ENCODE measurements around the gene TNS1. TPM values are rescaled to one million over a fixed set of nuclear protein-coding genes. Genes with fewer than 3 reads are reported as not detected.

Gene TNS1
- total RNA-seq, 4 donors from 2014 or later: 461 to 648 (median 565) TPM

DNA sequence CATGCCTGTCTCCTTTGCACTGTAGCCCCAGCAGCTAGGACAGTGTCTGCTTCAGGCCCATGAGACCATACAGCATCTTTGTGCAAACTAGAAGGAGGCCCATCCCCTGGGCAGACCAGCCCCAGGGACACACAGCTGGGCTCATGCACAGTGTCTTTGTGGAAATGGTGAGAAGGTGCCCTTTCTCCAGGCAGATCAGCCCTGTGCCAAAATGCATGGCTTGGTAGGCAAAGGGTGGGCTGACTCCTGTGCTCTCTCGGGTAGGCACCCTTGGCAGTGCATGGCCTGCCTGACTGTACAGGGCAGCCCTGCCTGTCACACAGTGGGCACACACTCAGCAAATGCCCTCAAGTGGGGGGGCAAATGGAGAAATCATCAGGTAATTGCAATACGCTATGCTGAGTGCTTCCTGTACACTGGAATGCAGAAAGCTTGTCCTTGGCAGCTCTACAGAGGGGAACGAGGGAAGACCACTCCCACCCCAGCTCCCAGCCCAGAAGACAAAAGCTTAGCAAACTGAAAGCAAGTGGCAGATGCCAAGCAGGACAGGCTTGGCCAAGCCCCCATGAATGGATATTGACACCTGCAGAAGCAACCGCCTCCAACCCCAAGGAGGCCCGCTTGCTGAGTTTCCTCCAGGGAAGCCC lies 21.6 kb downstream of the TNS1 start:
- H3K27ac ChIP-seq: peak overlapping the region in 2 of 4 donors; percentile 74 to 88
- no peak overlapping the region for H3K4me3 ChIP-seq
- H3K36me3 ChIP-seq: peaks cover 0 to 5% (median 0%) of the 10 kb centered on the region in 3 donors
- WGBS, 2 donors: 51 to 81% methylated on average over 5 of the region's 5 CpGs
- peaks cover 0 to 46% (median 16%) of the 10 kb centered on the region in 4 donors for H3K4me1 ChIP-seq
- peaks cover 0 to 4% of the 10 kb centered on the region in 2 donors for H3K27me3 ChIP-seq
- TF ChIP-seq POLR2A (IDR thresholded peaks at IDR 0.05): no peak
- peak in 1 of 2 donors; percentile 18 for TF ChIP-seq EP300 (IDR thresholded peaks at IDR 0.05)
- no peaks in the 10 kb centered on the region for H3K9me3 ChIP-seq
- no peak for DNase-seq (ENCODE audit: low spot score in 2 of 2)

DNA sequence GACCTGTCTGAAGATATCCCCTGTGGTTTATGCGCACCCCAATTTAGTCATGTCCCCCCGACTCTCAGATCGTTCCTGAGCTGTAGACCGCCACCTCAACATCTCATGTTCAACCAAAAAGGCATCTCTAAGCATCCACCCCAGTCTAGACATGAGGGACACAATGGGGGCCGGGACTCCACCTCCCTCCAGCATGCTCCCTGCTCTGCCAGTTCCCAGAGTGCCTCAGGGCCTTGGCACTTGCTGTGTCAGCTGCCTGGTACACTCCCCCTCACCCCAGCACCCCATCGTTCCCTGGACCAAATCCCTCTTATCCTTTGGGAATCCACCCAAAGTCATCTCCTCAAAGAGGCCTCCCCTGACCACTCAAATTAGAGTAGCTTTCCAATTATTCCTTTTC lies 22.2 kb downstream of the TNS1 start:
- Histone ChIP-seq H3K27ac (peak overlapping the region in 2 of 4 donors; percentile 74 to 88), H3K27me3 (peaks cover 0 to 4% of the 10 kb centered on the region in 2 donors), H3K4me3 (no peak overlapping the region), H3K4me1 (peaks cover 0 to 51% (median 16%) of the 10 kb centered on the region in 4 donors), H3K9me3 (no peaks in the 10 kb centered on the region), H3K36me3 (peaks cover 0 to 6% (median 0%) of the 10 kb centered on the region in 3 donors)
- TF ChIP-seq EP300 (IDR thresholded peaks at IDR 0.05): no peak
- no peak for TF ChIP-seq POLR2A (IDR thresholded peaks at IDR 0.05)
- TF ChIP-seq, protein P1, sequence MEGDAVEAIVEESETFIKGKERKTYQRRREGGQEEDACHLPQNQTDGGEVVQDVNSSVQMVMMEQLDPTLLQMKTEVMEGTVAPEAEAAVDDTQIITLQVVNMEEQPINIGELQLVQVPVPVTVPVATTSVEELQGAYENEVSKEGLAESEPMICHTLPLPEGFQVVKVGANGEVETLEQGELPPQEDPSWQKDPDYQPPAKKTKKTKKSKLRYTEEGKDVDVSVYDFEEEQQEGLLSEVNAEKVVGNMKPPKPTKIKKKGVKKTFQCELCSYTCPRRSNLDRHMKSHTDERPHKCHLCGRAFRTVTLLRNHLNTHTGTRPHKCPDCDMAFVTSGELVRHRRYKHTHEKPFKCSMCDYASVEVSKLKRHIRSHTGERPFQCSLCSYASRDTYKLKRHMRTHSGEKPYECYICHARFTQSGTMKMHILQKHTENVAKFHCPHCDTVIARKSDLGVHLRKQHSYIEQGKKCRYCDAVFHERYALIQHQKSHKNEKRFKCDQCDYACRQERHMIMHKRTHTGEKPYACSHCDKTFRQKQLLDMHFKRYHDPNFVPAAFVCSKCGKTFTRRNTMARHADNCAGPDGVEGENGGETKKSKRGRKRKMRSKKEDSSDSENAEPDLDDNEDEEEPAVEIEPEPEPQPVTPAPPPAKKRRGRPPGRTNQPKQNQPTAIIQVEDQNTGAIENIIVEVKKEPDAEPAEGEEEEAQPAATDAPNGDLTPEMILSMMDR (IDR thresholded peaks at IDR 0.05): no peak
- 69 to 79% methylated on average over 6 of the region's 6 CpGs for WGBS, 2 donors
- no peak for DNase-seq (ENCODE audit: low spot score in 2 of 2)

DNA sequence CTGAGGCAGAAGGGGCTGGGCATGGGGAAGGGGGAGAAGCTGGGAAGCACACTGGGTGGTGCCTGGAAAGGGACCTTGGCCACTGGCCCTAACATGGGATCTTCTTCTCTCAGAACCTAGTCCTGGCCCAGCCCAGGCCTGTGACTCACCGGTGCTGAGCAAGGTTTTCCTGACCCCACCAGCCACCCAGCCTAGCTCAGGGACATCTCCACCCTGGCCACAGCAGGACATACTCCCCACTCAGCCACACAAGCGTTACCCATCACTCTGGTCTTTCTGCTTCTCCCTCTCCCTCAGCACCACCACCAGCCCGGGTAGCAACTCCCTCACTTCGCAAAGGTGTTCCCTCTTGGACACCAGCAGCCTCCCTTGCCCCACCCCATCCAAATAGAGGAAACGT lies 22.8 kb downstream of the TNS1 start:
- 56 to 63% methylated on average over 5 of the region's 5 CpGs for WGBS, 2 donors
- Histone ChIP-seq H3K4me3 (no peak overlapping the region), H3K9me3 (no peaks in the 10 kb centered on the region), H3K27me3 (peaks cover 0 to 4% of the 10 kb centered on the region in 2 donors), H3K36me3 (peaks cover 0 to 6% (median 0%) of the 10 kb centered on the region in 3 donors), H3K27ac (peak overlapping the region in 2 of 4 donors; percentile 86 to 88), H3K4me1 (peaks cover 0 to 52% (median 16%) of the 10 kb centered on the region in 4 donors)
- no peak for DNase-seq (ENCODE audit: low spot score in 2 of 2)
- TF ChIP-seq EP300 (IDR thresholded peaks at IDR 0.05) (peak in 1 of 2 donors; percentile 9), POLR2A (IDR thresholded peaks at IDR 0.05) (no peak)
- TF ChIP-seq, protein P1 (IDR thresholded peaks at IDR 0.05): no peak

DNA sequence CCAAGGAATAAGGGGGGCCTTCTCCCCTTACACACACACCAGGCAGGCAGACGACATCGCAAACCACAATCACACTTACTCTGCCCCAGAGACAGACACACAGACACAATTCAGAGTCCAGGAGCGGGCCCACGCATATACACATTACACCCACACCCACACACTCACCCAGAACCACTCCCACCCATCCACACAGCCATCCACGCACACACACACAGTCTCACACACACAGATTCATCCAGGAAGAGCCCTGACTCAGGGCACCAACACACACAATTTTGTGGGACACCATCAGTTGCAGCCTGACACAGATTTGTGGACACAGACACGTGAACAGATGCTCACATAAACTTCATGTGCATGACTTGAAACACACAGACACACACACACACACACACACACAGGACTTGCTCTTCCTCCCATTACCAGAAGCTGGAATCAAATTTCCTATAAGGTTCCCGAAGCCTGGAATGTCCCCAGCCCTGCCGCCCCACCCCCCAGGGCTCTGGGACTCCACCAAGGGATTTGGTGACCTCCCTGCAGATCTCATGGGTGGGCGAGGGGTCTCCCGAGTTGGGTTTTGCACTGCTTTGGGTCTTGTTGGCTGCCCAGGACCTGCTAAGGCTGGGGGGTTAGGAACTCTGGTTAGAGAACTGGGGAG lies 23.5 kb downstream of the TNS1 start:
- WGBS, 2 donors: 25 to 35% methylated on average over 10 of the region's 10 CpGs
- Histone ChIP-seq H3K27me3 (peaks cover 0 to 4% of the 10 kb centered on the region in 2 donors), H3K27ac (peak overlapping the region; percentile 19 to 88 (median 70)), H3K4me3 (peak overlapping the region; percentile 38 to 75 (median 50)), H3K9me3 (no peaks in the 10 kb centered on the region), H3K36me3 (peaks cover 0 to 6% (median 0%) of the 10 kb centered on the region in 3 donors), H3K4me1 (peaks cover 0 to 57% (median 16%) of the 10 kb centered on the region in 4 donors)
- no peak for DNase-seq (ENCODE audit: low spot score in 2 of 2)
- TF ChIP-seq, protein P1 (IDR thresholded peaks at IDR 0.05): no peak
- TF ChIP-seq POLR2A (IDR thresholded peaks at IDR 0.05) (no peak), EP300 (IDR thresholded peaks at IDR 0.05) (no peak)

DNA sequence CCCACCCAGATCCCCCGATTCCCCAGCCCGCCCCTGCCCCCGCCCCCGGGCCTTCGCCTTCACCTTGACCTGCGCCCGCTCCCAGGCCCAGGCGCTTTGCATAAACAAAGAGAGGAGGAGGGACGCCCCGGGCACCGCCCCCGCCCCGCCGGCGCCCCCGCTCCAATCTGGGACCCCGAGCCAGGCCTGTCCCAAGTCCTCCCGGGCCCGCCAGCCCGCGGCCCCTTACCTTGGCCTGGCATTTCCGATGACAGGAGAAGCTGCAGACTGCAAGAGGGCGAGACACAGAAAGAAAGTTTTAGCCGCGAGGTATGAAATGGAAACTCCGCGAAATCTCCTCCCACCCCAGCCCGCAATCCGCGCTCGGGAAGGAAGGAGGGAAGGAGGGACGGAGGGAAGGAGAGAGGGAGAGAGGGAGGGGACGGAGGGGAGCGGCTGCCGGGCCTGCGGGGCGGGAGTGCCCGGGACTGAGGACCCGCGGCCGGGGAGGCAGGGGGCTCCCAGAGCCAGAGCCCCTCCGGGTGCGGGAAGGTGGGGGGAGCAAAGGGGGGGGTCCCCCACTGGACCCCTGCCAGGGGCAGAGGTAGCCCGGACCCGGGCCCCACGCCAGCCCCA lies 24.2 kb downstream of the TNS1 start:
- WGBS, 2 donors: 15 to 20% methylated on average over 29 to 36 of the region's 46 CpGs
- Histone ChIP-seq H3K9me3 (no peaks in the 10 kb centered on the region), H3K27ac (peak overlapping the region; percentile 19 to 88 (median 70)), H3K36me3 (peaks cover 0 to 6% (median 0%) of the 10 kb centered on the region in 3 donors), H3K4me3 (peak overlapping the region; percentile 38 to 75 (median 50)), H3K27me3 (peaks cover 0 to 4% of the 10 kb centered on the region in 2 donors), H3K4me1 (peaks cover 0 to 64% (median 16%) of the 10 kb centered on the region in 4 donors)
- TF ChIP-seq EP300 (IDR thresholded peaks at IDR 0.05): no peak
- TF ChIP-seq POLR2A (IDR thresholded peaks at IDR 0.05): no peak
- TF ChIP-seq, protein P1 (IDR thresholded peaks at IDR 0.05): no peak
- DNase-seq (ENCODE audit: low spot score in 2 of 2): no peak

All from tibial nerve (tissue), 4 donors.